Upper lobe of right lung (tissue), 1 donor: ENCODE measurements around the gene CDK1. TPM values are rescaled to one million over a fixed set of nuclear protein-coding genes. Genes with fewer than 3 reads are reported as not detected.
"Not testable (repeated sequence)": the region's sequence is repeated elsewhere in the genome, so short reads cannot be mapped to it uniquely, and the experiment has no call there.

Source experiments
- ATAC-seq: fragments of 200-7000 bp; cut with Tn5 transposase; one replicate; pipeline ENCODE4 v1.9.1; 2020; ENCODE audit warnings: mild to moderate bottlenecking, moderate library complexity
- DNase-seq: peaks from one replicate; pipeline ENCODE4 v3.0.0-alpha.2; 2020
- H3K27ac ChIP-seq: fragments of 200-600 bp; one replicate; pipeline ENCODE4 v1.8.0; 2022
- H3K27me3 ChIP-seq: fragments of 200-600 bp; one replicate; pipeline ENCODE4 v1.8.0; 2022; ENCODE audit warnings: mild to moderate bottlenecking
- H3K36me3 ChIP-seq: fragments of 200-600 bp; one replicate; pipeline ENCODE4 v1.8.0; 2022
- H3K4me1 ChIP-seq: fragments of 200-600 bp; one replicate; pipeline ENCODE4 v1.8.0; 2022
- H3K4me3 ChIP-seq: fragments of 200-600 bp; one replicate; pipeline ENCODE4 v1.8.0; 2022; ENCODE audit warnings: mild to moderate bottlenecking
- H3K9me3 ChIP-seq: fragments of 200-600 bp; one replicate; pipeline ENCODE4 v1.8.0; 2022
- CTCF ChIP-seq: fragments of 200-600 bp; IDR thresholded peaks from one replicate; pipeline ENCODE4 v1.8.0; 2022; ENCODE audit warnings: antibody characterized with exemption
- intact Hi-C: fragments of 100-400 bp; cut with DNase I; formaldehyde crosslinking; loops from one replicate; pipeline ENCODE4 v1.11.0; 2022
- total RNA-seq: library from RNA; stranded (reverse); fragmentation: NEBNext Ultra II Directional; extraction: Animal tissue kit (Norgen Biotek cat#: 25700); gene quantifications from one replicate; pipeline ENCODE4 v1.2.1, GENCODE V29; 2021
- donor health status: DM: no; HTN: yes; CAD: no; lungs with severe emphysema.

The CDK1 gene
- total RNA-seq, 1 donor from 2014 or later: 3.4 TPM

- H3K4me1 ChIP-seq: no peaks in the 10 kb centered on the region
- ATAC-seq: no peak
- intact Hi-C loops: no loop called here
- H3K9me3 ChIP-seq: no peaks in the 10 kb centered on the region
- H3K27ac ChIP-seq: no peak overlapping the region
- no peak for TF ChIP-seq CTCF
- H3K36me3 ChIP-seq: no peaks in the 10 kb centered on the region
- no peaks in the 10 kb centered on the region for H3K27me3 ChIP-seq
- H3K4me3 ChIP-seq: no peak overlapping the region
- no peak for DNase-seq
These were observed 56.1 kb downstream of the CDK1 start for GRCh38 chr10:60834401-60834800.

- no peaks in the 10 kb centered on the region for H3K4me1 ChIP-seq
- DNase-seq (no peak), ATAC-seq (no peak)
- no peaks in the 10 kb centered on the region for H3K36me3 ChIP-seq
- TF ChIP-seq CTCF: no peak
- intact Hi-C loops: no loop called here
- no peaks in the 10 kb centered on the region for H3K27me3 ChIP-seq
- no peak overlapping the region for H3K27ac ChIP-seq
- H3K9me3 ChIP-seq: no peaks in the 10 kb centered on the region
- no peak overlapping the region for H3K4me3 ChIP-seq
These were observed 56.8 kb downstream of the CDK1 start for GRCh38 chr10:60835049-60835448.

GRCh38 chr10:60841227-60841626 lies 62.9 kb downstream of the CDK1 start:
- DNase-seq, H3K9me3 ChIP-seq, H3K27ac ChIP-seq, H3K36me3 ChIP-seq, H3K4me1 ChIP-seq, H3K27me3 ChIP-seq, H3K4me3 ChIP-seq, ATAC-seq, intact Hi-C loops: not testable (repeated sequence)

GRCh38 chr10:60842694-60843093 lies 64.4 kb downstream of the CDK1 start:
- Histone ChIP-seq H3K9me3 (no peaks in the 10 kb centered on the region), H3K27me3 (no peaks in the 10 kb centered on the region), H3K4me3 (no peak overlapping the region), H3K4me1 (peaks cover 1% of the 10 kb centered on the region), H3K36me3 (no peaks in the 10 kb centered on the region), H3K27ac (no peak overlapping the region)
- no peak for TF ChIP-seq CTCF
- ATAC-seq: no peak
- DNase-seq: no peak
- intact Hi-C loops: no loop called here

Other genes with a start within 250 kb of the CDK1 start
- gene RHOBTB1, start 165.7 kb downstream of the CDK1 start, total RNA-seq: 14.5 TPM